Testis (tissue), 3 donors: Measurements from ENCODE around the gene TOX4. TPM values are rescaled to one million over a fixed set of nuclear protein-coding genes. Genes with fewer than 3 reads are reported as not detected.

ENCODE experiments used
- DNase-seq: peaks from one replicate; pipeline ENCODE4 v3.0.0-alpha.2; 2019
- H3K27ac ChIP-seq, 2 donors: fragments of 200-600 bp; sonication (generic); one replicate each; pipeline ENCODE4 v1.5.1; 2019
- H3K27me3 ChIP-seq: fragments of 200-600 bp; sonication (generic); one replicate; pipeline ENCODE4 v1.5.1; 2019
- H3K36me3 ChIP-seq: fragments of 200-600 bp; sonication (generic); one replicate; pipeline ENCODE4 v1.5.1; 2017; ENCODE audit warnings: low read depth; ENCODE audit errors: missing control alignments
- H3K4me1 ChIP-seq: fragments of 200-600 bp; sonication (generic); one replicate; pipeline ENCODE4 v1.5.1; 2019
- H3K4me3 ChIP-seq, 2 donors: fragments of 200-600 bp; sonication (generic); one replicate each; pipeline ENCODE4 v1.5.1; 2017 to 2019
- H3K9me3 ChIP-seq: fragments of 200-600 bp; sonication (generic); one replicate; pipeline ENCODE4 v1.5.1; 2017
- POLR2A ChIP-seq: fragments of 450-650 bp; IDR thresholded peaks from one replicate; pipeline ENCODE4 v1.6.1; 2017; ENCODE audit warnings: antibody characterized with exemption, mild to moderate bottlenecking, moderate library complexity
- whole genome bisulfite sequencing, 2 donors: methylation state at CpG; one replicate each; pipeline ENCODE4 v1.1.5; 2018; 5-methylcytosine and 5-hydroxymethylcytosine counted together
- intact Hi-C: fragments of 100-400 bp; cut with DNase I; formaldehyde crosslinking; loops from one replicate; pipeline ENCODE4 v1.15.1; 2023; ENCODE audit warnings: low total_unique reads
- polyA plus RNA-seq: library from polyadenylated mRNA; stranded (reverse); fragments of 350-450 nt; fragmentation: Illumina TruSeq; extraction: RNeasy Lipid Tissue Mini Kit (QIAGEN cat#74804); gene quantifications from one replicate; pipeline ENCODE4 v1.2.3, GENCODE V29; 2014; ENCODE audit warnings: low read depth, low replicate concordance; ENCODE audit not compliant: insufficient read depth
- total RNA-seq, 2 donors: library from RNA; depleted of rRNA; stranded (reverse); fragments of >200 nt; gene quantifications; one replicate each; pipeline ENCODE4 v1.2.3, GENCODE V29; 2016
- TF ChIP-seq, protein P1 (sequence below), 3 experiments: fragments of 450-650 bp in 2 of 3; fragments of 200-600 bp in 1 of 3; sonication (generic) in 1 of 3; IDR thresholded peaks; one replicate each; pipeline ENCODE4 v1.5.1; 2016 to 2019; ENCODE audit warnings: antibody characterized with exemption in 3 of 3, mild to moderate bottlenecking in 2 of 3, moderate library complexity in 1 of 3

TOX4 gene
- total and polyA plus RNA-seq, 3 donors from 2014 or later, result 64.4 to 120 (median 72.6) TPM

DNA sequence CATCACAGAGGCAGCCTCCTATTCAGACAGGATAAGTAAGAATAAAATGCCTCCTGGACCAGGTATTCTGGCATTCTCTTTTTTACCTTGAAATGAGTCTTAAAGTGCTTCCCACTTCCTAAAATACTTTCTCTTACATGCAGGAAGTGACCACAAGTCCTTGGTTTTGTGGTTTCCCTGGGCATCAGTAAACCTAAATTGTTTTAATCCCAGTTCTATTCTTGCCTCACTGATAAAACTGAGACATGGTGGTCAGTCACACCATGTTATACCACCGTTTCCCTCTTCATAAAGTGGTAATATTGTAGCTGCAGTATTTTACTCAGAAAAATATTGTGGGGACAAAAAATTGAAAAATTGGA is 50.3 kb downstream of the TOX4 start:
- TF ChIP-seq, protein P1, sequence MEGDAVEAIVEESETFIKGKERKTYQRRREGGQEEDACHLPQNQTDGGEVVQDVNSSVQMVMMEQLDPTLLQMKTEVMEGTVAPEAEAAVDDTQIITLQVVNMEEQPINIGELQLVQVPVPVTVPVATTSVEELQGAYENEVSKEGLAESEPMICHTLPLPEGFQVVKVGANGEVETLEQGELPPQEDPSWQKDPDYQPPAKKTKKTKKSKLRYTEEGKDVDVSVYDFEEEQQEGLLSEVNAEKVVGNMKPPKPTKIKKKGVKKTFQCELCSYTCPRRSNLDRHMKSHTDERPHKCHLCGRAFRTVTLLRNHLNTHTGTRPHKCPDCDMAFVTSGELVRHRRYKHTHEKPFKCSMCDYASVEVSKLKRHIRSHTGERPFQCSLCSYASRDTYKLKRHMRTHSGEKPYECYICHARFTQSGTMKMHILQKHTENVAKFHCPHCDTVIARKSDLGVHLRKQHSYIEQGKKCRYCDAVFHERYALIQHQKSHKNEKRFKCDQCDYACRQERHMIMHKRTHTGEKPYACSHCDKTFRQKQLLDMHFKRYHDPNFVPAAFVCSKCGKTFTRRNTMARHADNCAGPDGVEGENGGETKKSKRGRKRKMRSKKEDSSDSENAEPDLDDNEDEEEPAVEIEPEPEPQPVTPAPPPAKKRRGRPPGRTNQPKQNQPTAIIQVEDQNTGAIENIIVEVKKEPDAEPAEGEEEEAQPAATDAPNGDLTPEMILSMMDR (IDR thresholded peaks at IDR 0.05), result no peak
- TF ChIP-seq POLR2A, result no peak
- H3K9me3 ChIP-seq, result no peaks in the 10 kb centered on the region
- peaks cover 9% of the 10 kb centered on the region for H3K4me1 ChIP-seq
- H3K27ac ChIP-seq, result no peak overlapping the region
- WGBS, 2 donors, result 14 to 20% methylated on average over 1 of the region's 1 CpG
- H3K27me3 ChIP-seq, result no peaks in the 10 kb centered on the region
- intact Hi-C loops, result no loop called here
- H3K36me3 ChIP-seq, result no peaks in the 10 kb centered on the region
- peak overlapping the region in 1 of 2 donors; percentile 81 for H3K4me3 ChIP-seq
- no peak for DNase-seq

DNA sequence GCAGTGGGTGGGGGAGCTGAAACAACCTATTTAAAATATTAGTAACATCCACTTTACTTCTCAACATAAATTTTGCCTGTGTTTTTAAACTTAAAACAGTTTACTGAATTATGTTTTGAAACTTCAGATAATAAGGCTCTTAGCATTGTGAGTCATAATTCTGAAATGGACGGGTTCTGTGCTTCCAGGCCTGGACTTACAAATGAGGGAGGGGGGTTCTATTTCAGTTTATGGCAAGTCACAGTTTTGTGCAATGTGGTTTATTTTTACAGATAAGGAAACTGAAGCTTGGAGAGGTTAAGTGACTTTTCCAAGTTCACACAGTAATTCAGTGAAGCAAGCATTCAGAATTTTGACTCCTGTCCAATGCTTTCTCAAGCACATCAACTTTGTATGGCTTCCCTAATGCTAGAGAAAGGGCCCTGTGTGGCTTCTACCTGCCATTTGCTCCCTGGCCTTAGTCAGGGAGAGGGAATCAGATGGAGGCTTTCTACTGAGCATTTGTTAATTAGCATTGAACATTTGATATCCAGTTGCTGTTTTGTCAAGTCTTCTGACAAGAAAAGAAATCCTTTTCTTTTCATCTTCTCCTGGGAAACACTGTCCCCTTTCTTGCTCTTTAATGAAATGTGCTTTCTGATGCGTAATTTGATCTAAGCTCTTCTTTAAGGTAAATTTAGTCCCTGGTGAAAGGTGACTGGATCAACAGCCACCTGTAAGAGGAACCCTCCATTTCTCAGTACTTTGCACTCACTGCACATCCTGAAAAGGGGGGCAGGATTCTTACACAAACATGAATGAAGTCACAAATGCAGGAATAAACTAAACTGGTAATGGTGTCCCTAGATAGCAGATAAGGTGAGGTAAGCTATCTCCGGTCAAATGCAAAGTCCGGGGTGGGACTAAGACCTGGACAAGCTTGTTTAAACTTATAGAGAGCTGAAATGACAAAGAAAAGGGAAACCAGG is 51.7 kb downstream of the TOX4 start:
- intact Hi-C loops, result no loop called here
- DNase-seq, result no peak
- H3K9me3 ChIP-seq, result no peaks in the 10 kb centered on the region
- no peak overlapping the region for H3K27ac ChIP-seq
- 82 to 89% methylated on average over 4 of the region's 4 CpGs for WGBS, 2 donors
- TF ChIP-seq, protein P1 (IDR thresholded peaks at IDR 0.05), result no peak
- TF ChIP-seq POLR2A, result no peak
- no peaks in the 10 kb centered on the region for H3K36me3 ChIP-seq
- peaks cover 9% of the 10 kb centered on the region for H3K4me1 ChIP-seq
- H3K27me3 ChIP-seq, result no peaks in the 10 kb centered on the region
- no peak overlapping the region for H3K4me3 ChIP-seq

DNA sequence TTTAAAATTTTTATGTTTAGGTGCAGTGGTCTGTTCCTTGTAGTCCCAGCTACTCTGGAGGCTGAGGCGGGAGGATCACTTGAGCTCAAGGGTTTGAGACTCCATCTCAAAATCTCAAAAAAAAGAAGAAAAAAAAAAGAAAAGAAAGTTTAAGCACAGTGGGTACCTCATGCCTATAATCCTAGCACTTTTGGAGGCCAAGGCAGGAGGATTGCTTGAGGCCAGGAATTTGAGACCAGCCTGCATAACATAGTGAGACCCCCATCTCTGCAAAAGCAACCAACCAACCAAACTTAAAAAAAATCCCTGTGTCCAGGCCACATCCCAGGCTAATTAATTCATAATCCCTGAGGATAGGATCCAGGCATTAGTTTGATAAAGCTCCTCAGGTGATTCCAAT is 52.5 kb downstream of the TOX4 start:
- H3K9me3 ChIP-seq, result no peaks in the 10 kb centered on the region
- peaks cover 9% of the 10 kb centered on the region for H3K4me1 ChIP-seq

DNA sequence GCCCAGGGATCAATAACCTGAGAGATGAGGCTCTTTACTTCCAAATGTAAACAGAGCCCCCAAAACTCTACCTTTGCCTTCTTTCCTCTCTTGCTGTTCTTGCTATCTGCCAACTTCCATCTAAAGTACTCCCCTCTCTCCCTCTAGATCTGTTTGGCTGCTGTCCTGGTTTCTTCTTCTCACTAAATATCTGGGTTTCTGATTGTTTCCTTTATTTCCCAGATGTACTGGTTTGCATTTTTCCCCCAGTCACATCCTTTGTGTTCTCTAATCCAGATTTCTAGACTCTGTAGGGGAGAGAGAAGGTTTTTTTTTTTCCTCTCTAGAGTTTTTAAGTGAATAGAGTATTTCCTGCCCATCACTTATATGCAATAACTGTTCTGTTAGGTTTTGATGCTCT is 56.3 kb downstream of the TOX4 start:
- Histone ChIP-seq H3K9me3 (no peaks in the 10 kb centered on the region), H3K4me3 (no peak overlapping the region), H3K27me3 (no peaks in the 10 kb centered on the region), H3K36me3 (no peaks in the 10 kb centered on the region), H3K4me1 (peaks cover 4% of the 10 kb centered on the region), H3K27ac (no peak overlapping the region)
- DNase-seq, result no peak
- intact Hi-C loops, result no loop called here
- TF ChIP-seq POLR2A, result no peak
- TF ChIP-seq, protein P1 (IDR thresholded peaks at IDR 0.05), result no peak

More for the DNA sequence above, 52.5 kb downstream of the TOX4 start:
- WGBS, 2 donors, result 94% methylated on average over 1 of the region's 1 CpG
- Histone ChIP-seq H3K4me3 (no peak overlapping the region), H3K36me3 (no peaks in the 10 kb centered on the region), H3K27me3 (no peaks in the 10 kb centered on the region), H3K27ac (no peak overlapping the region)
- intact Hi-C loops, result no loop called here
- no peak for DNase-seq
- TF ChIP-seq, protein P1 (IDR thresholded peaks at IDR 0.05), result no peak
- no peak for TF ChIP-seq POLR2A

DNA sequence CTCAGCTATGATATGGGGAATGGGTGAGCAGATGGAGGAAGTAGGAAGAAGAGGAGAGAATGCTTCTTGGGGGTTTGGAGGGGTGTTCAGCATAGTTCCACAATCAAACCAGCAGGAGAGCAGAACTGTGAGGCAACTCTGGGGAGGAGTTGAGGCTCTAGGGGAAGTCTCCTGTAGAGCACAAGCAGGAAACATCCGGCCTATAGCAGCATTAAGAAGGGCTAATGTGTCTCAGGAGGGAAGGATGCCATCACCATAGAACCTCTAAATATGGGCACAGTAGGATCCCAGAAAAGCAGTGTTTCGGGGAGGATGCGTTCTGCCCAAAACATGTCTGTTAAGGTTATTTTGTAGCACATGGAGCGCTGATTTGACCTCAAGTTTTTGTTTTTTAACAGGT is 57.6 kb downstream of the TOX4 start:
- Histone ChIP-seq H3K9me3 (no peaks in the 10 kb centered on the region), H3K4me1 (peaks cover 4% of the 10 kb centered on the region), H3K27me3 (no peaks in the 10 kb centered on the region), H3K4me3 (no peak overlapping the region), H3K36me3 (no peaks in the 10 kb centered on the region), H3K27ac (no peak overlapping the region)
- intact Hi-C loops, result no loop called here
- TF ChIP-seq, protein P1 (IDR thresholded peaks at IDR 0.05), result no peak
- no peak for TF ChIP-seq POLR2A
- no peak for DNase-seq
- 86 to 90% methylated on average over 4 of the region's 4 CpGs for WGBS, 2 donors
